CD4-positive, alpha-beta T cell (primary cell): ENCODE data around the gene RABGGTA. TPM values are rescaled to one million over a fixed set of nuclear protein-coding genes. Genes with fewer than 3 reads are reported as not detected.

Experiments
- ATAC-seq: fragments of 200-7000 bp; cut with Tn5 transposase; one replicate; pipeline ENCODE4 v1.10.0; 2022; ENCODE audit warnings: mild to moderate bottlenecking; ENCODE audit not compliant: poor library complexity
- CTCF ChIA-PET: fragments of 350-600 bp; sonication (Branson Sonifier 250); formaldehyde crosslinking; loops from one replicate; lab custom pipeline; 2021; ENCODE audit warnings: antibody characterized with exemption, inconsistent platforms; lab: Charles Lee
- POLR2A ChIA-PET: fragments of 350-600 bp; sonication (Branson Sonifier 250); formaldehyde crosslinking; loops from one replicate; lab custom pipeline; 2021; ENCODE audit warnings: antibody characterized with exemption, inconsistent platforms; lab: Charles Lee
- DNase-seq, 14 experiments: peaks; one replicate each; pipeline ENCODE4 v3.0.0-alpha.2; 2013 to 2020; ENCODE audit warnings: mixed read lengths in 2 of 14
- H3K27ac ChIP-seq, 2 donors: one replicate each; pipeline versions ENCODE4 v1.5.1 to v1.7.0; 2013; ENCODE audit warnings: low read length in 2 of 2, low read depth in 1 of 2, mild to moderate bottlenecking in 1 of 2
- H3K27me3 ChIP-seq, 2 experiments: 1 replicate in 1 of 2; 2 replicates in 1 of 2; pipeline versions ENCODE4 v1.6.1 to v1.7.0; 2013; ENCODE audit warnings: low read length in 2 of 2, control low read depth in 1 of 2, mild to moderate bottlenecking in 1 of 2, moderate library complexity in 1 of 2; ENCODE audit not compliant: insufficient read depth in 2 of 2, control insufficient read depth in 1 of 2
- H3K36me3 ChIP-seq: one replicate; pipeline ENCODE4 v1.6.1; 2013; ENCODE audit warnings: low read length, control low read depth; ENCODE audit not compliant: insufficient read depth
- H3K4me1 ChIP-seq: one replicate; pipeline ENCODE4 v1.6.1; 2013; ENCODE audit warnings: low read length, control low read depth; ENCODE audit not compliant: insufficient read depth
- H3K4me3 ChIP-seq: one replicate; pipeline ENCODE4 v1.5.1; 2013; ENCODE audit warnings: mild to moderate bottlenecking, low read length, moderate library complexity
- H3K9me3 ChIP-seq, 2 experiments: 1 replicate in 1 of 2; 2 replicates in 1 of 2; pipeline versions ENCODE4 v1.6.1 to v1.7.0; 2013; ENCODE audit warnings: low read length in 2 of 2, mild to moderate bottlenecking in 2 of 2, control low read depth in 1 of 2, moderate library complexity in 1 of 2; ENCODE audit not compliant: control insufficient read depth in 1 of 2, insufficient read depth in 1 of 2
- H3K27ac Mint-ChIP-seq: one replicate; pipeline ENCODE4 v1.8.0; 2020; ENCODE audit warnings: mixed read lengths
- H3K27me3 Mint-ChIP-seq: one replicate; pipeline ENCODE4 v1.8.0; 2021; ENCODE audit warnings: mixed read lengths
- H3K36me3 Mint-ChIP-seq: one replicate; pipeline ENCODE4 v1.8.0; 2021; ENCODE audit warnings: low read depth, mixed read lengths
- H3K4me1 Mint-ChIP-seq: one replicate; pipeline ENCODE4 v1.8.0; 2021; ENCODE audit warnings: low read depth, mixed read lengths
- H3K4me3 Mint-ChIP-seq: one replicate; pipeline ENCODE4 v1.8.0; 2020; ENCODE audit warnings: mild to moderate bottlenecking, mixed read lengths
- H3K9me3 Mint-ChIP-seq: one replicate; pipeline ENCODE4 v1.8.0; 2020; ENCODE audit warnings: mixed read lengths
- CTCF ChIP-seq: fragments of 200-600 bp; IDR thresholded peaks from one replicate; pipeline ENCODE4 v1.8.0; 2022; ENCODE audit warnings: antibody characterized with exemption, mild to moderate bottlenecking
- intact Hi-C, 2 experiments: fragments of 100-400 bp; cut with DNase I in 1 of 2; cut with micrococcal nuclease in 1 of 2; formaldehyde crosslinking; loops; one replicate each; pipeline versions ENCODE4 v1.15.1 to v1.9.0; 2023 to 2025; cut with DNase I, micrococcal nuclease
- total RNA-seq, 174 experiments: library from RNA in 2 of 174; stranded (reverse) in 2 of 174; gene quantifications; one replicate each; pipeline ENCODE4 v1.2.3 and lab custom pipeline; 2021 to 2026

RABGGTA gene
- total RNA-seq, 2 experiments from 2014 or later, result 52.3 to 55.2 TPM

DNA sequence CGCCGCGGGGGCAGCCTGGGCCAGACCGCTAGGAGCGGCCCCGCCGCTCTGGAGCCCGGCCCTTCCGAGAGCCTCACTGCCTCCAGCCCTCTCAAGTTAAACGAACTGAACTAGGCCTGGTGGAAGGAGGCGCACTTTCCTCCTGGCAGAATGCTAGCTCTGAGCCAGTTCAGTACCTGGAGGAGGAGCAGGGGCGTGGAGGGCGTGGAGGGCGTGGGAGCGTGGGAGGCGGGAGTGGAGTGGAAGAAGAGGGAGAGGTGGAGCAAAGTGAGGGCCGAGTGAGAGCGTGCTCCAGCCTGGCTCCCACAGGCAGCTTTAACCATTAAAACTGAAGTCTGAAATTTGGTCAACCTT is 45.2 kb upstream of the RABGGTA start:
- CTCF ChIA-PET, result no interaction called here
- intact Hi-C loops, result no loop called here
- H3K27ac Mint-ChIP-seq, result no peak overlapping the region
- POLR2A ChIA-PET, result no interaction called here
- Histone ChIP-seq H3K4me1 (peaks cover 51% of the 10 kb centered on the region), H3K36me3 (peaks cover 7% of the 10 kb centered on the region), H3K27me3 (no peaks in the 10 kb centered on the region), H3K9me3 (no peaks in the 10 kb centered on the region), H3K27ac (no peak overlapping the region), H3K4me3 (no peak overlapping the region)
- peaks cover 49% of the 10 kb centered on the region for H3K4me1 Mint-ChIP-seq
- no peak for TF ChIP-seq CTCF
- H3K27me3 Mint-ChIP-seq, result peaks cover 6% of the 10 kb centered on the region
- no peak for ATAC-seq
- no peak for DNase-seq
- H3K36me3 Mint-ChIP-seq, result no peaks in the 10 kb centered on the region
- H3K9me3 Mint-ChIP-seq, result no peaks in the 10 kb centered on the region
- no peak overlapping the region for H3K4me3 Mint-ChIP-seq

DNA sequence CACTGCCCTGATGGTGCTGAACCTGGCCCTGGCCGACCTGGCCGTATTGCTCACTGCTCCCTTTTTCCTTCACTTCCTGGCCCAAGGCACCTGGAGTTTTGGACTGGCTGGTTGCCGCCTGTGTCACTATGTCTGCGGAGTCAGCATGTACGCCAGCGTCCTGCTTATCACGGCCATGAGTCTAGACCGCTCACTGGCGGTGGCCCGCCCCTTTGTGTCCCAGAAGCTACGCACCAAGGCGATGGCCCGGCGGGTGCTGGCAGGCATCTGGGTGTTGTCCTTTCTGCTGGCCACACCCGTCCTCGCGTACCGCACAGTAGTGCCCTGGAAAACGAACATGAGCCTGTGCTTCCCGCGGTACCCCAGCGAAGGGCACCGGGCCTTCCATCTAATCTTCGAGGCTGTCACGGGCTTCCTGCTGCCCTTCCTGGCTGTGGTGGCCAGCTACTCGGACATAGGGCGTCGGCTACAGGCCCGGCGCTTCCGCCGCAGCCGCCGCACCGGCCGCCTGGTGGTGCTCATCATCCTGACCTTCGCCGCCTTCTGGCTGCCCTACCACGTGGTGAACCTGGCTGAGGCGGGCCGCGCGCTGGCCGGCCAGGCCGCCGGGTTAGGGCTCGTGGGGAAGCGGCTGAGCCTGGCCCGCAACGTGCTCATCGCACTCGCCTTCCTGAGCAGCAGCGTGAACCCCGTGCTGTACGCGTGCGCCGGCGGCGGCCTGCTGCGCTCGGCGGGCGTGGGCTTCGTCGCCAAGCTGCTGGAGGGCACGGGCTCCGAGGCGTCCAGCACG is 44.6 kb upstream of the RABGGTA start:
- Histone ChIP-seq H3K9me3 (no peaks in the 10 kb centered on the region), H3K4me1 (peaks cover 55% of the 10 kb centered on the region), H3K4me3 (no peak overlapping the region), H3K36me3 (peaks cover 7% of the 10 kb centered on the region), H3K27ac (no peak overlapping the region), H3K27me3 (no peaks in the 10 kb centered on the region)
- Mint-ChIP-seq H3K4me3 (peak overlapping the region; percentile 38), H3K27ac (peak overlapping the region; percentile 76), H3K36me3 (no peaks in the 10 kb centered on the region), H3K4me1 (peaks cover 52% of the 10 kb centered on the region), H3K9me3 (no peaks in the 10 kb centered on the region), H3K27me3 (peaks cover 6% of the 10 kb centered on the region)
- ATAC-seq (no peak), DNase-seq (no peak)
- no peak for TF ChIP-seq CTCF
- ChIA-PET CTCF (no interaction called here), POLR2A (no interaction called here)
- intact Hi-C loops, result no loop called here

- H3K4me1 Mint-ChIP-seq, result peaks cover 55% of the 10 kb centered on the region
- ATAC-seq, result no peak
- H3K27ac ChIP-seq, result peak overlapping the region in 1 of 2 donors; percentile 5
- CTCF ChIA-PET, result no interaction called here
- H3K9me3 Mint-ChIP-seq, result no peaks in the 10 kb centered on the region
- H3K27ac Mint-ChIP-seq, result peak overlapping the region; percentile 76
- H3K4me3 Mint-ChIP-seq, result peak overlapping the region; percentile 38
- H3K27me3 Mint-ChIP-seq, result peaks cover 5% of the 10 kb centered on the region
- intact Hi-C loops, result no loop called here
- H3K9me3 ChIP-seq, result no peaks in the 10 kb centered on the region
- no peak for DNase-seq
- no peaks in the 10 kb centered on the region for H3K27me3 ChIP-seq
- no peak for TF ChIP-seq CTCF
- no peak overlapping the region for H3K4me3 ChIP-seq
- peaks cover 2% of the 10 kb centered on the region for H3K36me3 Mint-ChIP-seq
- POLR2A ChIA-PET, result no interaction called here
- peaks cover 7% of the 10 kb centered on the region for H3K36me3 ChIP-seq
- H3K4me1 ChIP-seq, result peaks cover 58% of the 10 kb centered on the region
Observed at GRCh38 chr14:24315243-24315806, 43.9 kb upstream of the RABGGTA start.
